PC-9 (cell line): Measurements from ENCODE around the gene COX6B1. TPM values are rescaled to one million over a fixed set of nuclear protein-coding genes. Genes with fewer than 3 reads are reported as not detected.

ENCODE experiments used
- BruUV-seq: library from RNA; stranded (reverse); fragments of 400-500 nt; replicated peaks from 2 replicates; lab custom pipeline; 2021; lab: Mats Ljungman, UMichigan
- CTCF ChIA-PET: fragments of 300-600 bp; sonication (Branson Sonifier 250); formaldehyde crosslinking; loops from one replicate; lab custom pipeline; 2022; ENCODE audit warnings: antibody characterized with exemption; lab: Charles Lee
- POLR2A ChIA-PET: fragments of 300-600 bp; sonication (Branson Sonifier 250); formaldehyde crosslinking; loops from one replicate; lab custom pipeline; 2022; ENCODE audit warnings: antibody characterized with exemption; ENCODE audit not compliant: unreplicated experiment; lab: Charles Lee
- DNase-seq, 2 experiments: peaks; one replicate each; pipeline versions ENCODE4 v3.0.0 to v3.0.0-alpha.2; 2015 to 2022; ENCODE audit warnings: mixed read lengths in 1 of 2
- H2AFZ ChIP-seq: fragments of 200-600 bp; sonication (generic); 2 replicates; pipeline ENCODE4 v1.8.1; 2017; ENCODE audit warnings: antibody characterized with exemption
- H3F3A ChIP-seq: fragments of 200-600 bp; sonication (generic); 2 replicates; pipeline ENCODE4 v1.8.1; 2017; ENCODE audit warnings: antibody characterized with exemption, mild to moderate bottlenecking, low read depth; ENCODE audit not compliant: insufficient read depth
- H3K27ac ChIP-seq: fragments of 200-600 bp; sonication (generic); 2 replicates; pipeline ENCODE4 v1.6.1; 2016; ENCODE audit warnings: mixed run types
- H3K27me3 ChIP-seq: fragments of 200-600 bp; sonication (generic); 2 replicates; pipeline ENCODE4 v1.6.1; 2016; ENCODE audit warnings: low read depth, mixed run types; ENCODE audit not compliant: insufficient read depth
- H3K36me3 ChIP-seq: fragments of 200-600 bp; sonication (generic); 2 replicates; pipeline ENCODE4 v1.6.1; 2016; ENCODE audit warnings: low read depth, mixed run types
- H3K4me1 ChIP-seq: fragments of 200-600 bp; sonication (generic); replicated peaks from 2 replicates; pipeline ENCODE4 v1.6.1; 2016; ENCODE audit warnings: mixed run types; ENCODE audit not compliant: insufficient read depth
- H3K4me2 ChIP-seq: fragments of 200-600 bp; sonication (generic); 2 replicates; pipeline ENCODE4 v1.6.1; 2017; ENCODE audit warnings: mixed run types
- H3K4me3 ChIP-seq: fragments of 200-600 bp; sonication (generic); 2 replicates; pipeline ENCODE4 v1.6.1; 2016; ENCODE audit warnings: mixed run types
- H3K79me2 ChIP-seq: fragments of 200-600 bp; sonication (generic); 2 replicates; pipeline ENCODE4 v1.6.1; 2017; ENCODE audit warnings: low read depth, mixed run types
- H3K9me2 ChIP-seq: fragments of 200-600 bp; sonication (generic); 2 replicates; pipeline ENCODE4 v1.8.1; 2017; ENCODE audit warnings: mild to moderate bottlenecking; ENCODE audit not compliant: insufficient read depth
- H3K9me3 ChIP-seq: fragments of 200-600 bp; sonication (generic); 2 replicates; pipeline ENCODE4 v1.8.1; 2016; ENCODE audit warnings: low read depth; ENCODE audit not compliant: insufficient read depth
- H4K20me1 ChIP-seq: fragments of 200-600 bp; sonication (generic); 2 replicates; pipeline ENCODE4 v1.8.1; 2017; ENCODE audit not compliant: insufficient read depth
- EZH2 ChIP-seq: fragments of 200-600 bp; sonication (generic); IDR thresholded peaks from 2 replicates; pipeline ENCODE4 v1.8.0; 2017; ENCODE audit warnings: antibody characterized with exemption, low read depth
- intact Hi-C: fragments of 100-400 bp; cut with micrococcal nuclease; formaldehyde crosslinking; loops from one replicate; pipeline ENCODE4 v1.10.0; 2022; ENCODE audit not compliant: unreplicated experiment
- total RNA-seq: library from RNA; stranded (reverse); gene quantifications from 2 replicates; pipeline ENCODE4 v1.2.3, GENCODE V29; 2021
- TF ChIP-seq, protein P1 (sequence below): fragments of 200-600 bp; sonication (generic); conservative IDR thresholded peaks from 2 replicates; pipeline ENCODE4 v1.6.1; 2017; ENCODE audit warnings: mixed run types, antibody characterized with exemption, mild to moderate bottlenecking, moderate library complexity

COX6B1 gene
- total RNA-seq, 1 experiment from 2014 or later: 489 TPM

DNA sequence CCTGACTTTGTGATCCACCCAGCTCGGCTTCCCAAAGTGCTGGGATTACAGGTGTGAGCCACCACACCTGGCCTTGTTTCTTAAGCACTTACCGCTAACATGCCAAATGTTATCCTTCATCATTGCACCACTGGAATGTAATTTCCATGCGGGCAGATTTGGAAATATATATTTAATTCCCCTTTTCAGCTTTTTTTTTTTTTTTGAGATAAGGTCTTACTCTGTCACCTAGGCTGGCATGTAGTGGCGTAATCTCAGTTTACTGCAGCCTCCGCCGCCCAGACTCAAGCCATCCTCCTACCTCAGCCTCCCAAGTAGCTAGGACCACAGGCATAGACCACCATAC lies 13.8 kb downstream of the COX6B1 start:
- POLR2A ChIA-PET: no interaction called here
- Histone ChIP-seq H3K27ac (no peak overlapping the region), H3K4me2 (no peak overlapping the region), H3K79me2 (no peaks in the 10 kb centered on the region), H3K27me3 (no peaks in the 10 kb centered on the region), H3K4me3 (no peak overlapping the region), H3K9me2 (no peaks in the 10 kb centered on the region), H3K4me1 (no peaks in the 10 kb centered on the region), H4K20me1 (no peaks in the 10 kb centered on the region), H2AFZ (no peak overlapping the region), H3F3A (peaks cover 24% of the 10 kb centered on the region; the same call in 1 of the 2 replicates), H3K9me3 (no peaks in the 10 kb centered on the region), H3K36me3 (peaks cover 6% of the 10 kb centered on the region; the same call in 1 of the 2 replicates)
- BruUV-seq: no TSS peak
- CTCF ChIA-PET: interaction anchor here (0.6 kb wide), 2 partner anchors 11 to 26 kb away, joined by 3 to 5 read pairs; no protein-coding TSS in a partner anchor
- no peak for DNase-seq
- intact Hi-C loops: no loop called here
- TF ChIP-seq EZH2: no peak
- TF ChIP-seq, protein P1, sequence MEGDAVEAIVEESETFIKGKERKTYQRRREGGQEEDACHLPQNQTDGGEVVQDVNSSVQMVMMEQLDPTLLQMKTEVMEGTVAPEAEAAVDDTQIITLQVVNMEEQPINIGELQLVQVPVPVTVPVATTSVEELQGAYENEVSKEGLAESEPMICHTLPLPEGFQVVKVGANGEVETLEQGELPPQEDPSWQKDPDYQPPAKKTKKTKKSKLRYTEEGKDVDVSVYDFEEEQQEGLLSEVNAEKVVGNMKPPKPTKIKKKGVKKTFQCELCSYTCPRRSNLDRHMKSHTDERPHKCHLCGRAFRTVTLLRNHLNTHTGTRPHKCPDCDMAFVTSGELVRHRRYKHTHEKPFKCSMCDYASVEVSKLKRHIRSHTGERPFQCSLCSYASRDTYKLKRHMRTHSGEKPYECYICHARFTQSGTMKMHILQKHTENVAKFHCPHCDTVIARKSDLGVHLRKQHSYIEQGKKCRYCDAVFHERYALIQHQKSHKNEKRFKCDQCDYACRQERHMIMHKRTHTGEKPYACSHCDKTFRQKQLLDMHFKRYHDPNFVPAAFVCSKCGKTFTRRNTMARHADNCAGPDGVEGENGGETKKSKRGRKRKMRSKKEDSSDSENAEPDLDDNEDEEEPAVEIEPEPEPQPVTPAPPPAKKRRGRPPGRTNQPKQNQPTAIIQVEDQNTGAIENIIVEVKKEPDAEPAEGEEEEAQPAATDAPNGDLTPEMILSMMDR: no peak

DNA sequence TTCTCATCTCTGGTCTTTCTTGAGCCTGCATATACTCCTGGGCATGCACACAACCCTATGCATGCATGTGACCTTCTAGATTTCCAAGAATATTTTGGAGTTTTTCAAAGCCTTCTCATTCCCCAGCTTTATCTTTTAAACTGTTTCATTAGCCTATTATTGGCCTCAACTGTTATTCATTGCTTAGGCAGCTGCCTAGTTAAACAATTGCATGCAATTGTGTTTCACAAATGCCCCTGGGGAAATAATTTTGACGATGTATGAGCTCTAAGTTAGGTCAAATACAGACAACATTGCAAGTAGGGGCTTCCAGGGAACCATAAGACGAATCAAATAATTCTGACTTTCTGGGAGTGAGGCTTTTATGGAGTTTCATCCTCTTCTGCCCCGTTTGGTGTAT lies 15.9 kb downstream of the COX6B1 start:
- no TSS peak for BruUV-seq
- Histone ChIP-seq H3K4me1 (no peaks in the 10 kb centered on the region), H3K4me2 (no peak overlapping the region), H3K27me3 (peaks cover 6% of the 10 kb centered on the region), H3K9me3 (no peaks in the 10 kb centered on the region), H3K36me3 (no peaks in the 10 kb centered on the region), H3K79me2 (no peaks in the 10 kb centered on the region), H3K27ac (no peak overlapping the region), H4K20me1 (no peaks in the 10 kb centered on the region), H3K4me3 (no peak overlapping the region), H3K9me2 (no peaks in the 10 kb centered on the region), H2AFZ (no peak overlapping the region), H3F3A (peaks cover 24% of the 10 kb centered on the region; the same call in 1 of the 2 replicates)
- DNase-seq: no peak
- no peak for TF ChIP-seq EZH2
- TF ChIP-seq, protein P1: no peak
- intact Hi-C loops: no loop called here
- POLR2A ChIA-PET: no interaction called here
- CTCF ChIA-PET: no interaction called here

DNA sequence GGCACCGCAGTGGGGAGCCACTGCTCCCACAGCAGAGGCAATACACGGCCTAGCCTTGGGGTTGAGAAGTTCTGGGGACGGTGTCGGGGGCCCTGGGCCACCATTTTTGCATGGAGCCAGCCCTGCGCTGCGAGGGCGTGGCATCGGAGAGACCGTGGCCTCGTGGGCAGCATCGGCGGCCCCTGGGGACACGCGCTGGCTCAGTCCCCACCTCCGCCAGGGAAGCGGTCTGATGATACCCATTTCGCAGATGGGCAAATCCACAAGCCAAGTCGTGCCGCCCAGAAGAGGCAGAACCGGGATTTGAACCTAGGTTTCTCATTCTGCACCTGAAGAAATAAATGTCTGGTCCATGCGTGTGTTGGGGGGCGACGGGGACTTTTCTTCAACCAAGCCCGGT lies 17.0 kb downstream of the COX6B1 start:
- Histone ChIP-seq H3K4me3 (no peak overlapping the region), H3K36me3 (no peaks in the 10 kb centered on the region)
- BruUV-seq: no TSS peak

More for the DNA sequence above, 17.0 kb downstream of the COX6B1 start:
- no peaks in the 10 kb centered on the region for H3K4me1 ChIP-seq
- no peak for DNase-seq
- no peak overlapping the region for H3K4me2 ChIP-seq
- H3K9me2 ChIP-seq: no peaks in the 10 kb centered on the region
- peaks cover 17% of the 10 kb centered on the region; the same call in 1 of the 2 replicates for H3F3A ChIP-seq
- peaks cover 17% of the 10 kb centered on the region for H3K27me3 ChIP-seq
- no peaks in the 10 kb centered on the region for H4K20me1 ChIP-seq
- CTCF ChIA-PET: no interaction called here
- POLR2A ChIA-PET: no interaction called here
- TF ChIP-seq EZH2: no peak
- TF ChIP-seq, protein P1: no peak
- H2AFZ ChIP-seq: no peak overlapping the region
- intact Hi-C loops: no loop called here
- H3K9me3 ChIP-seq: no peaks in the 10 kb centered on the region
- H3K79me2 ChIP-seq: no peaks in the 10 kb centered on the region
- H3K27ac ChIP-seq: no peak overlapping the region
